Adrenal gland (tissue), 12 donors: Measurements from ENCODE around the gene ZNF593. TPM values are rescaled to one million over a fixed set of nuclear protein-coding genes. Genes with fewer than 3 reads are reported as not detected.

Experiments used
- DNase-seq, 7 donors: peaks; one replicate each; pipeline ENCODE4 v3.0.0-alpha.2; 2019 to 2020
- H3K27ac ChIP-seq, 5 donors: fragments of 200-600 bp; sonication (generic) in 4 of 5; 1 replicate in 3 of 5; 2 replicates in 2 of 5; pipeline versions ENCODE4 v1.5.1 to v1.8.0; 2016 to 2020; ENCODE audit warnings: mild to moderate bottlenecking in 1 of 5
- H3K27me3 ChIP-seq: fragments of 200-600 bp; 2 replicates; pipeline ENCODE4 v1.8.0; 2021
- H3K36me3 ChIP-seq, 2 donors: fragments of 200-600 bp; replicated peaks in 1 of 2; 1 replicate in 1 of 2; 2 replicates in 1 of 2; pipeline versions ENCODE4 v1.5.1 to v1.8.0; 2018 to 2022
- H3K4me1 ChIP-seq, 2 donors: fragments of 200-600 bp; replicated peaks in 1 of 2; 1 replicate in 1 of 2; 2 replicates in 1 of 2; pipeline versions ENCODE4 v1.5.1 to v1.8.0; 2018 to 2021
- H3K4me3 ChIP-seq, 4 donors: fragments of 200-600 bp; sonication (generic) in 3 of 4; one replicate each; pipeline ENCODE4 v1.5.1; 2016 to 2018
- H3K9me3 ChIP-seq, 3 donors: fragments of 200-600 bp; sonication (generic) in 1 of 3; replicated peaks in 1 of 3; 1 replicate in 2 of 3; 2 replicates in 1 of 3; pipeline versions ENCODE4 v1.5.1 to v1.8.0; 2016 to 2021
- POLR2A ChIP-seq, 2 donors: fragments of 450-650 bp; IDR thresholded peaks; one replicate each; pipeline ENCODE4 v1.6.1; 2017; ENCODE audit warnings: antibody characterized with exemption in 2 of 2, mild to moderate bottlenecking in 2 of 2, moderate library complexity in 1 of 2
- WGBS, 4 donors: extraction: QIAGEN DNeasy Blood & Tissue Kit in 2 of 4; methylation state at CpG; one replicate each; pipeline versions ENCODE4 v1.1.5 to v1.1.7; 2013 to 2017; 5-methylcytosine and 5-hydroxymethylcytosine counted together
- intact Hi-C, 2 donors: fragments of 100-400 bp; cut with DNase I; formaldehyde crosslinking; loops; one replicate each; pipeline versions ENCODE4 v1.14.1 to v1.15.0; 2022 to 2023
- polyA plus RNA-seq, 3 donors: library from polyadenylated mRNA; stranded (reverse); fragments of 200-250 nt in 2 of 3; fragments of 350-450 nt in 1 of 3; fragmentation: Illumina TruSeq in 1 of 3; extraction: RNeasy Lipid Tissue Mini Kit (QIAGEN cat#74804) in 1 of 3; gene quantifications; one replicate each; pipeline ENCODE4 v1.2.3, GENCODE V29; 2013 to 2014
- total RNA-seq, 9 donors: library from RNA; depleted of rRNA in 4 of 9; stranded (reverse); fragments of >200 nt in 4 of 9; fragments of 120-200 nt in 1 of 9; fragmentation: NEBNext Ultra II Directional in 1 of 9; extraction: Animal tissue kit (Norgen Biotek cat#: 25700) in 1 of 9; gene quantifications; one replicate each; pipeline versions ENCODE4 v1.1.0 to v1.2.4, GENCODE V29; 2013 to 2023
- TF ChIP-seq, protein P1 (sequence below), 6 experiments: fragments of 450-650 bp in 4 of 6; fragments of 200-600 bp in 2 of 6; sonication (generic) in 1 of 6; IDR thresholded peaks; 1 replicate in 5 of 6; 2 replicates in 1 of 6; pipeline versions ENCODE4 v1.5.1 to v1.8.0; 2016 to 2021; ENCODE audit warnings: antibody characterized with exemption in 6 of 6, mild to moderate bottlenecking in 2 of 6, moderate library complexity in 1 of 6
- donor health status: healthy with polysubstance abuse.
- donor health status: Bipolar disorder and iron deficiency.
- donor health status: DM: yes; HTN: yes; CAD: no.
- donor health status: DM: no; HTN: no; CAD: no.
- donor health status: DM: no; HTN: no; CAD: no.
- donor health status: DM: yes; HTN: yes; CAD: no.

Gene ZNF593
- total and polyA plus RNA-seq, 12 donors = 9.8 to 113 (median 31.7) TPM

DNA sequence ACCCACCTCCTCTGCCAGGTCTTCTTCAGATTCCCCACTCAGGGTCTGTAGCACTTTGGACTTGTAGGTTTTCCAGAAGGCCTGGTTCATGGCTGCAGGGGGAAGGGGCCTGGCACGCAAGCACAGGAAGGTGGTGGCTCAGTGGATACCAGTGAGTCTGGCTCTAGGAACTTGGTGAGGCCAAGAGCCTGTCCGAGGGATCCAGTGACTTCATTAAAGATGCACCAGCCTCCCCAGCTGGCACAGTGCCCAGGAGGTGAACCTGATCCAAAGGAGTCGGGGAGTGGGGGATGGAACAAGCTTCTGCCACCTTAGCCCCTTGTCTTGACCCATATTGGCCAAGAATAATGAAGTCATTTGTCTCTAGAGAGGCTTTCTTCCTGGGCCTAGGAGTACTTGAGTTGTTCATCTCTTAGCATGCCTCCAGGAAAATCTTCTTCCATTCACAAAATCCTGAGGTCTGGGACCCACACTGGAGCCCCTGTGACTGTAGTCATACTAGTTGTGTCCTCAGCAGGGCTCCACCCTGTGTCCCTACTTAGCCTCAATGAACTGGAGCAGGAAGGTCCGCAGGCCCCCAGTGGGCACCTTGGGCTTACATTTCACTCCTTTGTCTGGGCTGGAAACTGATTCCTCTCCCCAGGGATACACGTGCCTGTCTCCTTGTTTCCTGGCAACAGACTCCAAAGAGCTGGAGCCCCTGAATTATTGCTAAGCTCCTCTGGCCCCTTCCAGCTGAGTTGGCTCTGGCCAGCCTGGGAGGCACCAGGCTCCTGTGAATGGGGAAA is 1.1 kb upstream of the ZNF593 start, which contains the start of gene C1orf232:
Gene C1orf232, minus strand, starts transcription at position 554 of the 788 bp plus-strand sequence. Its CDS starts 464 bp downstream, at position 90.
- H3K36me3 ChIP-seq = no peaks in the 10 kb centered on the region
- DNase-seq = peak in 1 of 7 donors; percentile 62
- no peak for TF ChIP-seq POLR2A (IDR thresholded peaks at IDR 0.05)
- intact Hi-C loops = loop anchor here (5.0 to 10.0 kb wide), 3 partner anchors 64 to 154 kb away; partner anchors contain the start of gene CEP85 (in 1 of the 2)
- peaks cover 7 to 18% of the 10 kb centered on the region in 2 donors for H3K4me1 ChIP-seq
- H3K27me3 ChIP-seq = no peaks in the 10 kb centered on the region
- peak within 1 kb of the TSS; percentile 10 to 84 (median 54) for H3K4me3 ChIP-seq
- H3K9me3 ChIP-seq = no peaks in the 10 kb centered on the region
- 57 to 71% (median 62%) methylated on average over 4 to 5 of the region's 5 CpGs for WGBS, 4 donors
- H3K27ac ChIP-seq = peak within 1 kb of the TSS in 4 of 5 donors; percentile 33 to 86 (median 68)

DNA sequence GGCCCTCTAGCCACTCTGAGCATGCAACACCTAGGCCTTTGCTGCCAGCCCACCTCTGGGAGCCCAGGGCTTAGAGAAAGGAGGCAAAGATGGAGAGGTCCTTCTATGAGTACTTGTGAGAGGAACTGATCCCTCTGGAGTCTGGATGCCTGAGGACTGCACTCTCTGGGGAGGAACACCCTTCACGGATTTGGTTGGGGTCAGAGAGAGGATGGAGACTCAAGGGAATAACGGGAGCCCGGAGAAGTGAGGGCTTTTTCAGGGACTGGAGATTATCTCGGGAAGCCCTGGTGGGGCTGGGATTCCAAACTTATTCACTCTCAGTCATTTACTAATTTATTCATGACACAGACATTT is 532 bp upstream of the ZNF593 start:
- DNase-seq = no peak
- intact Hi-C loops = loop anchor here (5.0 to 10.0 kb wide), 3 partner anchors 63 to 153 kb away; partner anchors contain the start of gene CEP85 (in 1 of the 2)
- 29 to 53% (median 39%) methylated on average over 4 of the region's 4 CpGs for WGBS, 4 donors
- Histone ChIP-seq H3K36me3 (no peaks in the 10 kb centered on the region), H3K9me3 (no peaks in the 10 kb centered on the region), H3K4me1 (peaks cover 7 to 15% of the 10 kb centered on the region in 2 donors), H3K4me3 (no peak overlapping the region), H3K27ac (peak overlapping the region in 2 of 5 donors; percentile 78 to 86), H3K27me3 (no peaks in the 10 kb centered on the region)
- TF ChIP-seq, protein P1, sequence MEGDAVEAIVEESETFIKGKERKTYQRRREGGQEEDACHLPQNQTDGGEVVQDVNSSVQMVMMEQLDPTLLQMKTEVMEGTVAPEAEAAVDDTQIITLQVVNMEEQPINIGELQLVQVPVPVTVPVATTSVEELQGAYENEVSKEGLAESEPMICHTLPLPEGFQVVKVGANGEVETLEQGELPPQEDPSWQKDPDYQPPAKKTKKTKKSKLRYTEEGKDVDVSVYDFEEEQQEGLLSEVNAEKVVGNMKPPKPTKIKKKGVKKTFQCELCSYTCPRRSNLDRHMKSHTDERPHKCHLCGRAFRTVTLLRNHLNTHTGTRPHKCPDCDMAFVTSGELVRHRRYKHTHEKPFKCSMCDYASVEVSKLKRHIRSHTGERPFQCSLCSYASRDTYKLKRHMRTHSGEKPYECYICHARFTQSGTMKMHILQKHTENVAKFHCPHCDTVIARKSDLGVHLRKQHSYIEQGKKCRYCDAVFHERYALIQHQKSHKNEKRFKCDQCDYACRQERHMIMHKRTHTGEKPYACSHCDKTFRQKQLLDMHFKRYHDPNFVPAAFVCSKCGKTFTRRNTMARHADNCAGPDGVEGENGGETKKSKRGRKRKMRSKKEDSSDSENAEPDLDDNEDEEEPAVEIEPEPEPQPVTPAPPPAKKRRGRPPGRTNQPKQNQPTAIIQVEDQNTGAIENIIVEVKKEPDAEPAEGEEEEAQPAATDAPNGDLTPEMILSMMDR (IDR thresholded peaks at IDR 0.05) = no peak
- TF ChIP-seq POLR2A (IDR thresholded peaks at IDR 0.05) = no peak

DNA sequence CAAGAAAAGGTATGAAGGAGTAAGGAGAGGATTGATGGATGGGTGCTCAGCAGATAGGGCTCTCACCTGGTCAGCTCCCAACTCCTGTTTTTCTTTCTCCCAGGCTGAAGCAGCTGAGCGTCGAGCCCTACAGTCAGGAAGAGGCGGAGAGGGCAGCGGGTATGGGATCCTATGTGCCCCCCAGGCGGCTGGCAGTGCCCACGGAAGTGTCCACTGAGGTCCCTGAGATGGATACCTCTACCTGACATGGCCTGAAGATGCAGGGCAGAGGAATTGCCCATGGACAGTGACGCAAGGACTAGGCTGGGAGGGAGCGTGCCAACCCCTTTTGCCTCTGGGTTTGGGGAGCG is 739 bp downstream of the ZNF593 start:
- no peaks in the 10 kb centered on the region for H3K9me3 ChIP-seq
- H3K36me3 ChIP-seq = no peaks in the 10 kb centered on the region
- H3K4me3 ChIP-seq = peak overlapping the region in 3 of 4 donors; percentile 35 to 84 (median 74)
- intact Hi-C loops = no loop called here
- H3K4me1 ChIP-seq = peaks cover 7 to 15% of the 10 kb centered on the region in 2 donors
- DNase-seq = no peak
- 72 to 81% (median 77%) methylated on average over 7 to 9 of the region's 9 CpGs for WGBS, 4 donors
- peak overlapping the region in 1 of 5 donors; percentile 78 for H3K27ac ChIP-seq
- TF ChIP-seq POLR2A (IDR thresholded peaks at IDR 0.05) = no peak
- TF ChIP-seq, protein P1 (IDR thresholded peaks at IDR 0.05) = no peak
- no peaks in the 10 kb centered on the region for H3K27me3 ChIP-seq

DNA sequence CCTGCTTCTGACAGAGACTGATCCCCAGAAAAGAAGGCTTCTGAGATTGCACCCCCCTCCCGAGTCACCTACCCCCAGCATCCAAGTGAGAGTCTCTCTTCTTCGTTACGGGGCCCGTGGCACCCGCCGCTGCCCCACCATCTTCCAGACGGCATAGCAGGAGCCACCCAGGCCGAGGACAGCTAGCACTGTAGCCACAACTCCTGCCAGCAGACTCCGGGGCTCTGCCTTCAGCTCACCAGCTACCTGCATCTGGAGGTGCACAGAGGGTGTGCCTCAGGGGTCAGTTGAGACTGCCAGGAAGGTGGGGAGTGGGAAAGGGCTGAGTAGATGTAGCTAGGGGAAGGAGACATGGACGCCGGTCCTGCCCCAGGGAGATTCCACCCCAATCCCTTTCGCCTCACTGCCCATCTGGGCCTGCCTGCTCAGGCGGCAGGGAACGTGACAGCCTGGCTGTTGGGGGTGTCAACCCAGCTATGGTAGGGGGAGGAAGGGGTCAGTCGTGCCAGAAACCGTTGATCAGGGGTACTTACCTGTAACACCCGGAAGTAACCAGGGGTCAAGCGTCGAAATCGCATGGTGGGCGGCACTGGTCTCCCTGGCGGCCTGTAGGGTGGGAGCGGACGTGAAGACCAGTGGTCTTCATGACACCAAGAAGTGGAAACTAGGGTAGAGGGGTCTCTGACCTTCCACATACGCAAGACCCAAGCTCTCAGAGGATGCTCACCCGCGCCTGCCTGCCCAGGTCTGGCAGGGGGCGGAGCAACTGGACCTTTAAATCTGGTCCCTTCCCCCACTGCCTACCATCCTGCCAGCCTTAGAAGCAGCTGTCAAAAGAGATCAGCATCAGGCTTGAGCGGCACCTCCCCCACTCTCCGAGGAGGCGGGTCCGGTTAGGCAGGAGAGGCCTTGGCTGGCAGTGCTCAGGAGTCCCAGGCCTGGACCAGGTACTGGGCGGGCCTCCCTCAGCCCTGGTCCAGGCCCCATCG is 1.7 kb downstream of the ZNF593 start, which contains the start of gene ZNF593OS:
Gene ZNF593OS, minus strand, starts transcription at position 749 of the 989 bp plus-strand sequence. Its CDS starts 171 bp downstream, at position 578.
- intact Hi-C loops = no loop called here
- no peaks in the 10 kb centered on the region for H3K9me3 ChIP-seq
- H3K36me3 ChIP-seq = no peaks in the 10 kb centered on the region
- peaks cover 7 to 15% of the 10 kb centered on the region in 2 donors for H3K4me1 ChIP-seq
- WGBS, 4 donors = 91 to 95% (median 93%) methylated on average over 21 to 34 of the region's 34 CpGs
- peak within 1 kb of the TSS in 1 of 4 donors; percentile 84 for H3K4me3 ChIP-seq
- no peaks in the 10 kb centered on the region for H3K27me3 ChIP-seq
- no peak within 1 kb of the TSS for H3K27ac ChIP-seq
- TF ChIP-seq, protein P1 (IDR thresholded peaks at IDR 0.05) = no peak
- TF ChIP-seq POLR2A (IDR thresholded peaks at IDR 0.05) = no peak
- DNase-seq = no peak
